ENCODE measurements around the gene USP25.

Gene USP25

GRCh38 chr21:15853126-15853525, 123.3 kb downstream of the USP25 start:
- DNase-seq (ENCODE audit: low read depth in 2 of 2, low spot score in 1 of 2) = no peak

GRCh38 chr21:15856813-15857212, 127.0 kb downstream of the USP25 start:
- no peak for DNase-seq (ENCODE audit: low read depth in 2 of 2, low spot score in 1 of 2)

GRCh38 chr21:15857740-15858139, 128.0 kb downstream of the USP25 start:
- DNase-seq (ENCODE audit: low read depth in 2 of 2, low spot score in 1 of 2) = no peak

GRCh38 chr21:15860541-15860940, 130.8 kb downstream of the USP25 start:
- no peak for DNase-seq (ENCODE audit: low read depth in 2 of 2, low spot score in 1 of 2)

GRCh38 chr21:15868940-15869339, 139.2 kb downstream of the USP25 start:
- DNase-seq (ENCODE audit: low read depth in 2 of 2, low spot score in 1 of 2) = no peak

GRCh38 chr21:15870819-15871218, 141.0 kb downstream of the USP25 start:
- DNase-seq (ENCODE audit: low read depth in 2 of 2, low spot score in 1 of 2) = no peak

GRCh38 chr21:15872236-15872635, 142.5 kb downstream of the USP25 start:
- no peak for DNase-seq (ENCODE audit: low read depth in 2 of 2, low spot score in 1 of 2)

- DNase-seq (ENCODE audit: low read depth in 2 of 2, low spot score in 1 of 2) = no peak
Measured at GRCh38 chr21:15874615-15875014, 144.8 kb downstream of the USP25 start.

- DNase-seq (ENCODE audit: low read depth in 2 of 2, low spot score in 1 of 2) = no peak
Measured at GRCh38 chr21:15875286-15875685, 145.5 kb downstream of the USP25 start.

- no peak for DNase-seq (ENCODE audit: low read depth in 2 of 2, low spot score in 1 of 2)
Measured at GRCh38 chr21:15893902-15894301, 164.1 kb downstream of the USP25 start.

- no peak for DNase-seq (ENCODE audit: low read depth in 2 of 2, low spot score in 1 of 2)
Measured at GRCh38 chr21:15894596-15894995, 164.8 kb downstream of the USP25 start.

- no peak for DNase-seq (ENCODE audit: low read depth in 2 of 2, low spot score in 1 of 2)
Measured at GRCh38 chr21:15895142-15896106, 165.6 kb downstream of the USP25 start.

- no peak for DNase-seq (ENCODE audit: low read depth in 2 of 2, low spot score in 1 of 2)
Measured at GRCh38 chr21:15896501-15896900, 166.7 kb downstream of the USP25 start.

GRCh38 chr21:15904389-15904788, 174.6 kb downstream of the USP25 start:
- no peak for DNase-seq (ENCODE audit: low read depth in 2 of 2, low spot score in 1 of 2)

GRCh38 chr21:15908187-15908586, 178.4 kb downstream of the USP25 start:
- no peak for DNase-seq (ENCODE audit: low read depth in 2 of 2, low spot score in 1 of 2)

- no peak for DNase-seq (ENCODE audit: low read depth in 2 of 2, low spot score in 1 of 2)
Measured at GRCh38 chr21:15928196-15928595, 198.4 kb downstream of the USP25 start.

- DNase-seq (ENCODE audit: low read depth in 2 of 2, low spot score in 1 of 2) = no peak
Measured at GRCh38 chr21:15928686-15929425, 199.1 kb downstream of the USP25 start.

GRCh38 chr21:15929536-15929935, 199.8 kb downstream of the USP25 start:
- DNase-seq (ENCODE audit: low read depth in 2 of 2, low spot score in 1 of 2) = no peak

Data from stimulated activated CD8-positive, alpha-beta memory T cell treated with anti-CD3 and anti-CD28 coated beads, Interleukin-4, amount 100 ng/mL, for 1 hour (primary cell).